NCI-H2171 treated with DMSO at 0.1 percent for 48 hours (cell line): ENCODE data around the gene YIPF5.

ENCODE experiments used
- DNase-seq: peaks from one replicate; lab custom pipeline; 2025; lab: John Stamatoyannopoulos, UW

YIPF5 gene

DNA sequence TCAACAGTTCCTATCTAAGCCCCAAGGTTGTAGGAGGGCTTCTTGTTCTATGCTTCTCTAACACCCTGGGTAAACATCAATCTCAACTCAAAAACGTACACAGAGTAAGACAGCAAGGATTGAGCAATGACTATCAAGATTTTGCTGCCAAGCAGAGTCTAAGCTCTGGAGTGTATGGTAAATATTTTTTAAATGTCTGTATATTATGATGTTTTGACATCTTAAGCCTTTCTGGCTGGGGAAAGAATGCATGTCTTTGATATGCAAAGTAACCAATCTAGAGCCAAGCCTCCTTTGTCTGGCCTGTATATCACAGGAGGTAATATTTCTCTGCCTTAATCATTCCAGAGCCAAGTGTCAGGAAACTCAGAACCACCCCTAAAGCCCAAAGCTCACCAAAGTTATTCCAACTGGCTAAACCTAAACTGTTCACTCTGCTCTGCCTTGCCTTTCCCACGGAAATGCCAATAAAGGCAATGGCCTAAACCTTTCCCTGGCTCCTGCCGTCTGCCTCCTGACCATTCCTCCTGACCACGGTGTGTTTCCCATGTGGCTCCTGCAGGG lies 45.2 kb downstream of the YIPF5 start:
- DNase-seq, result no peak

DNA sequence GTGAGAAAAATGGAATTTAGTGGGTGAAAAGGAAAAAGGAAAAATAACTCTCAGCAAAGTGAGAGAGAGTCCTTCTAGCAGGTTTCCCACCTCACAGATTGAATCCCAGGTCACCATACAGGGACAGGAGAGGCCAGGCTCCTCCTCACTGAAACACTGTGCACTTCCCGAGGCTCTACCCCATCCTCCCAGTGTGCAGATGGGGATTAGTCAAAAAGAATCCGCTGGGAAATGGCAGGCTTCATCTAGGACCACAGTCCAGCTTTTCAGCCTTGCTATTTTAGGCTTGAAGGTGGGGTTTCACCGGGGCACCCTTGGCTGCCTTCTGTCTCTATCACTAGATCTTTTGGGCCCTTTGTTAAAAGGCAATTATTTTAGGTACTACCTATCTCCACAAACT lies 47.8 kb downstream of the YIPF5 start:
- no peak for DNase-seq

DNA sequence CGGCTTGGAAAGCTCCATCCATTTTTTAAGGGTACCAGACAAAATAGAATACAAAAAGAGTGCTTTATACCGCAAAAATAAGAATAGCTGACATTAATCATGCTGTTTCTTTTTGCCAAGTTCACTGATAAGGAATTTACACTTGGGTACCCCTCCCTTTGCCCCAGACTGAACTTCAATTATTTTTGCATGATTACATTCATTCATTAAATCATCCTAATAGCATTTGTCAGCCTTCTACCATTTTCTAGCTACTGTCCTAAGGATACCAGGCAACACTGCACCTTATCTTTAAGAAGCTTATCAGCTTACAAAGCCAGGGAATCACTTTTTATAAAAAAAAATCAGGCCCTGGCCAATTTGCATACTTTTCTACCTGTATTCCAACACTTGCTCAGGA lies 48.4 kb downstream of the YIPF5 start:
- no peak for DNase-seq

DNA sequence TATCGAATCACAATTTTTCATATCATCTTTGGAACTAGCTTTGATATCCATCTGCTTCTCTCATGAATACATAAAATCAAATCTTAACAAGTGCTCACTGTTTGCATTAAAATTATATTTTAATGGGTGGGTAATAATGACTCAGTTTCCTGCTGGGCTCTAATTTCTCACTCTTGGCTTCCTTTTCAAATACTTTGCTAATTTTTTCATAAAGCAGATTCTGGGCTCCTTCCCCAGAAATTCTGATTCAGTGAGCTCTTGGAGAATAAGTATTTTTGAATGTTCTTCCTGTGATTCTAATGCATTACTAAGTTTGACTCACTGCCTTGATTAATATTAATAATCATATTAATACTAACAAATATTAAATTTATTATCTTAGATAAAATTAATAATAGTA lies 48.9 kb downstream of the YIPF5 start:
- DNase-seq, result no peak

- DNase-seq, result no peak
These were observed 49.7 kb downstream of the YIPF5 start for GRCh38 chr5:144120661-144121180.

DNA sequence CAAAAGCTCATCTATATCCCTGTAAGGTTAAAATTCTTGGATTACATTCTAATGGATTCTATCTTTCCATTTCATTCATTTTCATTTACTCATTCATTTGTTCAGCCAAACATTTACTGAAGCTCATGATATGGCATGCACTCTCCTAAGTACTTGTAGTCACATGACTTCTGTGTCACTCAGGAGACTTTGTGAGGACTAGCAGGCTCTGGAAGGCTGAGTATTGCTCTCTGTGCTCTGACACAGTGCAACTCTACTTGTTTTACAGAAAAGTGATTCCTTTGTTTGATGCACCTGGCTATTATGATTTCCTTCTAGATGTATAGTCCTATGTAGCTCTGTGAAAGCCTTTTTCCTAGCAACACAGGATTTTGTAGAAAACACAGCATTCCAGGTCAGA lies 53.0 kb downstream of the YIPF5 start:
- DNase-seq, result no peak

DNA sequence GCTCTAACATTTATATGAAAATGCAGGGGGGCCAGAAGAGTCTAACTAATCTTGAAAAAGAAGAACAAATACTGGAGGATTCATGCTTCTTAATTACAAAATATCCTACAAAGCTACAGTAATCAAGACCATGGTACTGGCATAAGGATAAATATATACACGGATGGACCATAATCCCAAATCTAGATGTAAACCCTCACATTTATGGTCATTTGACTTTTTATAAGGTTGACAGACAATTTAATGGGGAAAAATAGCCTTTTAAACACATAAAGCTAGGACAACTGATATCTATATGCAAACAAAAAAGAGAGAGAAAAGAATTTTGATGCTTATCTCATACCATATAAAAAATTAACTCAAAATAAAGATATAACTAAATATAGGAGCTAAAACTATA lies 55.9 kb downstream of the YIPF5 start:
- DNase-seq, result no peak
